Breast epithelium (tissue), 3 donors: ENCODE measurements around the gene SLF2.

Experiments
- POLR2AphosphoS5 ChIP-seq, 3 donors: sonication (generic); formaldehyde crosslinking; IDR thresholded peaks; one replicate each; pipeline ENCODE4 v1.6.1; 2017; ENCODE audit warnings: antibody characterized with exemption in 3 of 3
- TF ChIP-seq, protein P1 (sequence below), 3 donors: fragments of 450-650 bp; IDR thresholded peaks; one replicate each; pipeline ENCODE4 v1.5.1; 2016 to 2017; ENCODE audit warnings: antibody characterized with exemption in 3 of 3, mild to moderate bottlenecking in 3 of 3, moderate library complexity in 3 of 3

DNA sequence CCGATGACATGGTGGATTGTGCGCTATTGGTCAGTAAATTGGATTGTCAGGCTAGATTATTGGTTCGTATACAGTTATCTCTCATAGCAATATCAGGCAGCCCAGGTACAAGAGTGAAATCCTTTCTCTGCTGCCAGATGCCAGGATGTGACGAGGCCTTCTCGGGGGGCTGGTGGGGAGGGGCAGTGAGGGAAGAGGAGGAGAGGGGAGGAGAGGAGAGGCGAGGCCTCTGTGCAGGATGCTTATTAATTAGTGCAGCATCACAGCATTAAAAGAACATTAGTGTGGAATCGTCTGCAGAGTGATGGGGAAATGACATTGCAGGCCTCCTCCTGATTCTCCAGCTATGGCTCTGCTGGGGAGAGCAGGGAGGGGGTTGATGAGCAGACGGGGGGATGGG lies 30.5 kb upstream of the SLF2 start:
- TF ChIP-seq, protein P1, sequence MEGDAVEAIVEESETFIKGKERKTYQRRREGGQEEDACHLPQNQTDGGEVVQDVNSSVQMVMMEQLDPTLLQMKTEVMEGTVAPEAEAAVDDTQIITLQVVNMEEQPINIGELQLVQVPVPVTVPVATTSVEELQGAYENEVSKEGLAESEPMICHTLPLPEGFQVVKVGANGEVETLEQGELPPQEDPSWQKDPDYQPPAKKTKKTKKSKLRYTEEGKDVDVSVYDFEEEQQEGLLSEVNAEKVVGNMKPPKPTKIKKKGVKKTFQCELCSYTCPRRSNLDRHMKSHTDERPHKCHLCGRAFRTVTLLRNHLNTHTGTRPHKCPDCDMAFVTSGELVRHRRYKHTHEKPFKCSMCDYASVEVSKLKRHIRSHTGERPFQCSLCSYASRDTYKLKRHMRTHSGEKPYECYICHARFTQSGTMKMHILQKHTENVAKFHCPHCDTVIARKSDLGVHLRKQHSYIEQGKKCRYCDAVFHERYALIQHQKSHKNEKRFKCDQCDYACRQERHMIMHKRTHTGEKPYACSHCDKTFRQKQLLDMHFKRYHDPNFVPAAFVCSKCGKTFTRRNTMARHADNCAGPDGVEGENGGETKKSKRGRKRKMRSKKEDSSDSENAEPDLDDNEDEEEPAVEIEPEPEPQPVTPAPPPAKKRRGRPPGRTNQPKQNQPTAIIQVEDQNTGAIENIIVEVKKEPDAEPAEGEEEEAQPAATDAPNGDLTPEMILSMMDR (IDR thresholded peaks at IDR 0.05), result no peak
- no peak for TF ChIP-seq POLR2AphosphoS5 (IDR thresholded peaks at IDR 0.05)
